ENCODE measurements around the gene PHYKPL. TPM values are rescaled to one million over a fixed set of nuclear protein-coding genes. Genes with fewer than 3 reads are reported as not detected.

PHYKPL gene
- total RNA-seq, 1 experiment from 2014 or later = 41.7 TPM

DNA sequence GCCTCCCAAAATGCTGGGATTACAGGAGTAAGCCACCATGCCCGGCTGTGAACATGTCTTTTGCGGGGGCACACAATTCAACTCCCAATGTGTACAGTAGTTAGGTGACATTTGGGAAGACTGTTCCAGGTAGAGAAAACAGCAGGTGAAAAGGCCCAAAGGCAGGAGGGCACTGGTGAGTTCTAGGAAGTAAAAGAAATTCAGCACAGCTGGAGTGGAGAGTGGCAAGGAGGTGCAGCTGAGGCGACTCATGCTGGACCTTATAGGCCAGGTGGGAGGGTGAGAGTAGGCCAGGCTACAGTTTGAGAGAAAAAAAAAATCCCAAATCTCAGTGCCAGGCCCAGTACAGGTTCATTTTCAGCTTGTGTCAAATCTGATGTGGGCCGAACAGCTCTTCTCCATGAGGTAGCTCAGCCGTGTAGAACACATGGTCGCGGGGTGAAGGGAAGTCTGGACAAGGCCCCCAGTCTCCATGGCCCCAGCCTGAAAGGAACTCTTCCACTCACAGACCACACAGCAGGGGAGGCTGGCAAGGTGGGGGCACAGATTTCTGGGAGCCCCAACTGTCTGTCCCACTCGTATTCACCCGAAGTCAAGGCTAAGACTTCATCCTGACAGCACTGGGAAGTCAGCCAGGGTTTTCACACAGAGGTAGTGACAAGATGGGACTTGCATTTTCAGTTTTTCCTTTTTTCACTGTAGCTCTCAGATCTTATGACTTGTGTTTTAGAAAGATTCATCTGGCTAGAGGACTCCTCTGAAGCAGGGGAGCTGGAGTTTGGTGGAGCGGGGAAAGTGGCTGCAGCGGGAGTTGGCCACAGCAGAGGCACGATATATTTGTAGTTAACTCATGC is 32.8 kb downstream of the PHYKPL start:
- H3K27ac Mint-ChIP-seq = no peak overlapping the region
- H3K9me3 Mint-ChIP-seq = no peaks in the 10 kb centered on the region
- POLR2A ChIA-PET = no interaction called here
- ATAC-seq = no peak
- TF ChIP-seq, protein P1, sequence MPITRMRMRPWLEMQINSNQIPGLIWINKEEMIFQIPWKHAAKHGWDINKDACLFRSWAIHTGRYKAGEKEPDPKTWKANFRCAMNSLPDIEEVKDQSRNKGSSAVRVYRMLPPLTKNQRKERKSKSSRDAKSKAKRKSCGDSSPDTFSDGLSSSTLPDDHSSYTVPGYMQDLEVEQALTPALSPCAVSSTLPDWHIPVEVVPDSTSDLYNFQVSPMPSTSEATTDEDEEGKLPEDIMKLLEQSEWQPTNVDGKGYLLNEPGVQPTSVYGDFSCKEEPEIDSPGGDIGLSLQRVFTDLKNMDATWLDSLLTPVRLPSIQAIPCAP (CRISPR knock-in tag; IDR thresholded peaks at IDR 0.05) = no peak
- no peak for TF ChIP-seq ZNF232 (CRISPR knock-in tag; IDR thresholded peaks at IDR 0.05)
- H3K27me3 Mint-ChIP-seq (ENCODE audit: low read depth) = peaks cover 20% of the 10 kb centered on the region
- peaks cover 3% of the 10 kb centered on the region for H3K36me3 Mint-ChIP-seq
- CTCF ChIA-PET = interaction anchor here (0.6 to 1.6 kb wide), 4 partner anchors 16 to 124 kb away, joined by 3 to 5 read pairs (median 4); partner anchors contain the start of gene NHP2
- H3K4me3 Mint-ChIP-seq = no peak overlapping the region
- peaks cover 14% of the 10 kb centered on the region for H3K4me1 Mint-ChIP-seq
- DNase-seq (ENCODE audit: low spot score) = peak; percentile 6

GRCh38 chr5:178198706-178199105 is 33.9 kb downstream of the PHYKPL start:
- no peak overlapping the region for H3K27ac Mint-ChIP-seq
- TF ChIP-seq, protein P2, sequence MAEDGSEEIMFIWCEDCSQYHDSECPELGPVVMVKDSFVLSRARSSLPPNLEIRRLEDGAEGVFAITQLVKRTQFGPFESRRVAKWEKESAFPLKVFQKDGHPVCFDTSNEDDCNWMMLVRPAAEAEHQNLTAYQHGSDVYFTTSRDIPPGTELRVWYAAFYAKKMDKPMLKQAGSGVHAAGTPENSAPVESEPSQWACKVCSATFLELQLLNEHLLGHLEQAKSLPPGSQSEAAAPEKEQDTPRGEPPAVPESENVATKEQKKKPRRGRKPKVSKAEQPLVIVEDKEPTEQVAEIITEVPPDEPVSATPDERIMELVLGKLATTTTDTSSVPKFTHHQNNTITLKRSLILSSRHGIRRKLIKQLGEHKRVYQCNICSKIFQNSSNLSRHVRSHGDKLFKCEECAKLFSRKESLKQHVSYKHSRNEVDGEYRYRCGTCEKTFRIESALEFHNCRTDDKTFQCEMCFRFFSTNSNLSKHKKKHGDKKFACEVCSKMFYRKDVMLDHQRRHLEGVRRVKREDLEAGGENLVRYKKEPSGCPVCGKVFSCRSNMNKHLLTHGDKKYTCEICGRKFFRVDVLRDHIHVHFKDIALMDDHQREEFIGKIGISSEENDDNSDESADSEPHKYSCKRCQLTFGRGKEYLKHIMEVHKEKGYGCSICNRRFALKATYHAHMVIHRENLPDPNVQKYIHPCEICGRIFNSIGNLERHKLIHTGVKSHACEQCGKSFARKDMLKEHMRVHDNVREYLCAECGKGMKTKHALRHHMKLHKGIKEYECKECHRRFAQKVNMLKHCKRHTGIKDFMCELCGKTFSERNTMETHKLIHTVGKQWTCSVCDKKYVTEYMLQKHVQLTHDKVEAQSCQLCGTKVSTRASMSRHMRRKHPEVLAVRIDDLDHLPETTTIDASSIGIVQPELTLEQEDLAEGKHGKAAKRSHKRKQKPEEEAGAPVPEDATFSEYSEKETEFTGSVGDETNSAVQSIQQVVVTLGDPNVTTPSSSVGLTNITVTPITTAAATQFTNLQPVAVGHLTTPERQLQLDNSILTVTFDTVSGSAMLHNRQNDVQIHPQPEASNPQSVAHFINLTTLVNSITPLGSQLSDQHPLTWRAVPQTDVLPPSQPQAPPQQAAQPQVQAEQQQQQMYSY (CRISPR knock-in tag; IDR thresholded peaks at IDR 0.05) = no peak
- no peak for TF ChIP-seq ZBTB21 (CRISPR knock-in tag; IDR thresholded peaks at IDR 0.05; ENCODE audit: borderline replicate concordance)
- TF ChIP-seq TP53 (CRISPR knock-in tag; IDR thresholded peaks at IDR 0.05) = no peak
- TF ChIP-seq SP1 (CRISPR knock-in tag; conservative IDR thresholded peaks at IDR 0.05) = no peak
- TF ChIP-seq FOXK1 (CRISPR knock-in tag; IDR thresholded peaks at IDR 0.05) = no peak
- no peak for TF ChIP-seq HMGA2 (CRISPR knock-in tag; IDR thresholded peaks at IDR 0.05)
- TF ChIP-seq, protein P3, sequence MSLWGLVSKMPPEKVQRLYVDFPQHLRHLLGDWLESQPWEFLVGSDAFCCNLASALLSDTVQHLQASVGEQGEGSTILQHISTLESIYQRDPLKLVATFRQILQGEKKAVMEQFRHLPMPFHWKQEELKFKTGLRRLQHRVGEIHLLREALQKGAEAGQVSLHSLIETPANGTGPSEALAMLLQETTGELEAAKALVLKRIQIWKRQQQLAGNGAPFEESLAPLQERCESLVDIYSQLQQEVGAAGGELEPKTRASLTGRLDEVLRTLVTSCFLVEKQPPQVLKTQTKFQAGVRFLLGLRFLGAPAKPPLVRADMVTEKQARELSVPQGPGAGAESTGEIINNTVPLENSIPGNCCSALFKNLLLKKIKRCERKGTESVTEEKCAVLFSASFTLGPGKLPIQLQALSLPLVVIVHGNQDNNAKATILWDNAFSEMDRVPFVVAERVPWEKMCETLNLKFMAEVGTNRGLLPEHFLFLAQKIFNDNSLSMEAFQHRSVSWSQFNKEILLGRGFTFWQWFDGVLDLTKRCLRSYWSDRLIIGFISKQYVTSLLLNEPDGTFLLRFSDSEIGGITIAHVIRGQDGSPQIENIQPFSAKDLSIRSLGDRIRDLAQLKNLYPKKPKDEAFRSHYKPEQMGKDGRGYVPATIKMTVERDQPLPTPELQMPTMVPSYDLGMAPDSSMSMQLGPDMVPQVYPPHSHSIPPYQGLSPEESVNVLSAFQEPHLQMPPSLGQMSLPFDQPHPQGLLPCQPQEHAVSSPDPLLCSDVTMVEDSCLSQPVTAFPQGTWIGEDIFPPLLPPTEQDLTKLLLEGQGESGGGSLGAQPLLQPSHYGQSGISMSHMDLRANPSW (CRISPR knock-in tag; conservative IDR thresholded peaks at IDR 0.05; ENCODE audit: low read depth) = no peak
- no peak for TF ChIP-seq SMAD4 (CRISPR knock-in tag; IDR thresholded peaks at IDR 0.05)
- TF ChIP-seq TCF7 (CRISPR knock-in tag; IDR thresholded peaks at IDR 0.05; ENCODE audit: low read depth) = no peak
- TF ChIP-seq IRF2 (CRISPR knock-in tag; IDR thresholded peaks at IDR 0.05; ENCODE audit: borderline replicate concordance, low read depth) = no peak
- TF ChIP-seq, protein P4, sequence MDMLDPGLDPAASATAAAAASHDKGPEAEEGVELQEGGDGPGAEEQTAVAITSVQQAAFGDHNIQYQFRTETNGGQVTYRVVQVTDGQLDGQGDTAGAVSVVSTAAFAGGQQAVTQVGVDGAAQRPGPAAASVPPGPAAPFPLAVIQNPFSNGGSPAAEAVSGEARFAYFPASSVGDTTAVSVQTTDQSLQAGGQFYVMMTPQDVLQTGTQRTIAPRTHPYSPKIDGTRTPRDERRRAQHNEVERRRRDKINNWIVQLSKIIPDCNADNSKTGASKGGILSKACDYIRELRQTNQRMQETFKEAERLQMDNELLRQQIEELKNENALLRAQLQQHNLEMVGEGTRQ (CRISPR knock-in tag; IDR thresholded peaks at IDR 0.05) = no peak
- no peak for TF ChIP-seq JUN (CRISPR knock-in tag; IDR thresholded peaks at IDR 0.05)
- TF ChIP-seq ETV6 (CRISPR knock-in tag; IDR thresholded peaks at IDR 0.05) = no peak
- no peak for TF ChIP-seq CDX4 (CRISPR knock-in tag; IDR thresholded peaks at IDR 0.05; ENCODE audit: borderline replicate concordance)
- TF ChIP-seq, protein P5, sequence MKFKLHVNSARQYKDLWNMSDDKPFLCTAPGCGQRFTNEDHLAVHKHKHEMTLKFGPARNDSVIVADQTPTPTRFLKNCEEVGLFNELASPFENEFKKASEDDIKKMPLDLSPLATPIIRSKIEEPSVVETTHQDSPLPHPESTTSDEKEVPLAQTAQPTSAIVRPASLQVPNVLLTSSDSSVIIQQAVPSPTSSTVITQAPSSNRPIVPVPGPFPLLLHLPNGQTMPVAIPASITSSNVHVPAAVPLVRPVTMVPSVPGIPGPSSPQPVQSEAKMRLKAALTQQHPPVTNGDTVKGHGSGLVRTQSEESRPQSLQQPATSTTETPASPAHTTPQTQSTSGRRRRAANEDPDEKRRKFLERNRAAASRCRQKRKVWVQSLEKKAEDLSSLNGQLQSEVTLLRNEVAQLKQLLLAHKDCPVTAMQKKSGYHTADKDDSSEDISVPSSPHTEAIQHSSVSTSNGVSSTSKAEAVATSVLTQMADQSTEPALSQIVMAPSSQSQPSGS (CRISPR knock-in tag; IDR thresholded peaks at IDR 0.05; ENCODE audit: borderline replicate concordance, low read depth) = no peak
- TF ChIP-seq ZNF423 (CRISPR knock-in tag; IDR thresholded peaks at IDR 0.05) = no peak
- no peak for TF ChIP-seq NFYB (CRISPR knock-in tag; conservative IDR thresholded peaks at IDR 0.05; ENCODE audit: low read depth)
- TF ChIP-seq, protein P6, sequence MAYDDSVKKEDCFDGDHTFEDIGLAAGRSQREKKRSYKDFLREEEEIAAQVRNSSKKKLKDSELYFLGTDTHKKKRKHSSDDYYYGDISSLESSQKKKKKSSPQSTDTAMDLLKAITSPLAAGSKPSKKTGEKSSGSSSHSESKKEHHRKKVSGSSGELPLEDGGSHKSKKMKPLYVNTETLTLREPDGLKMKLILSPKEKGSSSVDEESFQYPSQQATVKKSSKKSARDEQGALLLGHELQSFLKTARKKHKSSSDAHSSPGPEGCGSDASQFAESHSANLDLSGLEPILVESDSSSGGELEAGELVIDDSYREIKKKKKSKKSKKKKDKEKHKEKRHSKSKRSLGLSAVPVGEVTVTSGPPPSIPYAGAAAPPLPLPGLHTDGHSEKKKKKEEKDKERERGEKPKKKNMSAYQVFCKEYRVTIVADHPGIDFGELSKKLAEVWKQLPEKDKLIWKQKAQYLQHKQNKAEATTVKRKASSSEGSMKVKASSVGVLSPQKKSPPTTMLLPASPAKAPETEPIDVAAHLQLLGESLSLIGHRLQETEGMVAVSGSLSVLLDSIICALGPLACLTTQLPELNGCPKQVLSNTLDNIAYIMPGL (CRISPR knock-in tag; IDR thresholded peaks at IDR 0.05) = no peak
- no peak for TF ChIP-seq MAX (CRISPR knock-in tag; IDR thresholded peaks at IDR 0.05)
- TF ChIP-seq JAZF1 (CRISPR knock-in tag; IDR thresholded peaks at IDR 0.05) = no peak
- H3K4me1 Mint-ChIP-seq = peaks cover 23% of the 10 kb centered on the region
- no peak overlapping the region for H3K4me3 Mint-ChIP-seq
- no peaks in the 10 kb centered on the region for H3K9me3 Mint-ChIP-seq
- ATAC-seq = no peak
- peaks cover 20% of the 10 kb centered on the region for H3K27me3 Mint-ChIP-seq (ENCODE audit: low read depth)
- ChIA-PET POLR2A (interaction anchor here (0.7 kb wide), 1 partner anchor 45 kb away, joined by 11 read pairs; the partner anchor contains the start of gene NHP2), CTCF (interaction anchor here (0.6 to 0.7 kb wide), 3 partner anchors 13 to 25 kb away, joined by 3 to 4 read pairs (median 3); no protein-coding TSS in a partner anchor)
- peak; percentile 6 for DNase-seq (ENCODE audit: low spot score)
- H3K36me3 Mint-ChIP-seq = no peaks in the 10 kb centered on the region

All from WTC11 (cell line).